Heart right ventricle (tissue), 16 donors: Measurements from ENCODE around the gene MT1F. TPM values are rescaled to one million over a fixed set of nuclear protein-coding genes. Genes with fewer than 3 reads are reported as not detected.

Experiments used
- ATAC-seq, 8 donors: fragments of 200-7000 bp; cut with Tn5 transposase; one replicate each; pipeline ENCODE4 v1.9.1; 2020; ENCODE audit warnings: mild to moderate bottlenecking in 8 of 8, moderate library complexity in 8 of 8, moderate number of reproducible peaks in 1 of 8
- DNase-seq, 2 donors: peaks; one replicate each; pipeline ENCODE4 v3.0.0-alpha.2; 2020
- H3K27ac ChIP-seq, 10 donors: fragments of 200-600 bp; sonication (generic) in 2 of 10; one replicate each; pipeline versions ENCODE4 v1.5.0 to v1.8.0; 2020 to 2022; ENCODE audit warnings: mild to moderate bottlenecking in 3 of 10
- H3K27me3 ChIP-seq, 7 donors: fragments of 200-600 bp; one replicate each; pipeline ENCODE4 v1.8.0; 2021 to 2022; ENCODE audit warnings: mild to moderate bottlenecking in 2 of 7
- H3K36me3 ChIP-seq, 9 donors: fragments of 200-600 bp; sonication (generic) in 1 of 9; one replicate each; pipeline versions ENCODE4 v1.5.0 to v1.8.0; 2020 to 2022; ENCODE audit warnings: mild to moderate bottlenecking in 2 of 9
- H3K4me1 ChIP-seq, 9 donors: fragments of 200-600 bp; sonication (generic) in 1 of 9; one replicate each; pipeline versions ENCODE4 v1.5.0 to v1.8.0; 2020 to 2022; ENCODE audit warnings: mild to moderate bottlenecking in 4 of 9
- H3K4me3 ChIP-seq, 10 donors: fragments of 200-600 bp; sonication (generic) in 2 of 10; one replicate each; pipeline versions ENCODE4 v1.5.0 to v1.8.0; 2020 to 2022; ENCODE audit warnings: mild to moderate bottlenecking in 7 of 10, moderate library complexity in 2 of 10
- H3K9me3 ChIP-seq, 11 donors: fragments of 200-600 bp in 10 of 11; sonication (generic) in 2 of 11; one replicate each; pipeline versions ENCODE4 v1.5.0 to v1.8.0; 2013 to 2022; ENCODE audit warnings: mild to moderate bottlenecking in 2 of 11, control low read depth in 1 of 11, moderate library complexity in 1 of 11
- WGBS, 2 donors: extraction: QIAGEN DNeasy Blood & Tissue Kit; methylation state at CpG; one replicate each; pipeline ENCODE4 v1.1.7; 2013; ENCODE audit warnings: inconsistent platforms in 1 of 2; 5-methylcytosine and 5-hydroxymethylcytosine counted together
- intact Hi-C, 10 donors: fragments of 100-400 bp; cut with DNase I; formaldehyde crosslinking; loops; one replicate each; pipeline versions ENCODE4 v1.11.1 to v1.14.2; 2022
- long read RNA-seq, 3 donors: library from polyadenylated mRNA; unstranded; transcript quantifications; one replicate each; pipeline ENCODE4 v2.0.0, GENCODE V29; 2020 to 2021
- polyA plus RNA-seq, 2 donors: library from polyadenylated mRNA; stranded (reverse); fragments of 200-250 nt; gene quantifications; one replicate each; pipeline ENCODE4 v1.2.3, GENCODE V29; 2013
- total RNA-seq, 10 donors: library from RNA; stranded (reverse); fragmentation: NEBNext Ultra II Directional in 3 of 10; extraction: Animal tissue kit (Norgen Biotek cat#: 25700) in 3 of 10; gene quantifications; one replicate each; pipeline versions ENCODE4 v1.2.1 to v1.2.4, GENCODE V29; 2021 to 2023
- TF ChIP-seq, protein P1 (sequence below), 9 donors: fragments of 200-600 bp; sonication (generic) in 2 of 9; IDR thresholded peaks; one replicate each; pipeline versions ENCODE4 v1.5.0 to v1.8.0; 2021 to 2022; ENCODE audit warnings: antibody characterized with exemption in 9 of 9, mild to moderate bottlenecking in 5 of 9, moderate library complexity in 1 of 9
- donor health status: Arrhythmogenic right ventricular cardiomyopathy.
- donor health status: ischemic (EF 13 %, LVEDD 7.1; RV severe dilation, severe dysfunction).
- donor health status: healthy with polysubstance abuse.
- donor health status: DM: no; HTN: yes; CAD: no.
- donor health status: DM: no; HTN: no; CAD: no.
- donor health status: ischemic (EF 25% LVEDD 6.9; RV normal size, moderate dysfunction).
- donor health status: ischemic (EF 25% LVEDD 5.7; RV mildly dilated, moderate dysfunction).
- donor health status: healthy.
- donor health status: DM: yes; HTN: yes; CAD: no.
- donor health status: Ischemic cardiomyopathy.
- donor health status: ischemic (EF 35%, LVEDD 5.7; RV mildly dilated, moderate dysfunction).
- donor health status: nonischemic (EF 11% LVEDD 7.7; RV severe dilation, severe dysfunction).
- donor health status: DM: yes; HTN: yes; CAD: no.
- donor health status: PGD.
- donor health status: ischemic (EF 29% LVEDD 5.4; RV normal size, mild dysfunction).
- donor health status: nonischemic (EF 23%, LVEDD 6.1; RV moderate dilation, normal function).

MT1F gene
- total RNA-seq (1 to 10 TPM in 9 of 10 donors, under 1 TPM in 1; 0.98 to 7.7 (median 2.4) TPM), polyA plus RNA-seq (1 to 10 TPM; 2.0 to 2.4 TPM)
- long read RNA-seq, donor 1, partial matches to known transcripts, result 0 of 1 reads
- long read RNA-seq, donor 1, other reads (novel, unspliced or antisense), result 0 of 1 reads
- long read RNA-seq, donor 2, result 0 reads
- long read RNA-seq, donor 3, result 0 reads

DNA sequence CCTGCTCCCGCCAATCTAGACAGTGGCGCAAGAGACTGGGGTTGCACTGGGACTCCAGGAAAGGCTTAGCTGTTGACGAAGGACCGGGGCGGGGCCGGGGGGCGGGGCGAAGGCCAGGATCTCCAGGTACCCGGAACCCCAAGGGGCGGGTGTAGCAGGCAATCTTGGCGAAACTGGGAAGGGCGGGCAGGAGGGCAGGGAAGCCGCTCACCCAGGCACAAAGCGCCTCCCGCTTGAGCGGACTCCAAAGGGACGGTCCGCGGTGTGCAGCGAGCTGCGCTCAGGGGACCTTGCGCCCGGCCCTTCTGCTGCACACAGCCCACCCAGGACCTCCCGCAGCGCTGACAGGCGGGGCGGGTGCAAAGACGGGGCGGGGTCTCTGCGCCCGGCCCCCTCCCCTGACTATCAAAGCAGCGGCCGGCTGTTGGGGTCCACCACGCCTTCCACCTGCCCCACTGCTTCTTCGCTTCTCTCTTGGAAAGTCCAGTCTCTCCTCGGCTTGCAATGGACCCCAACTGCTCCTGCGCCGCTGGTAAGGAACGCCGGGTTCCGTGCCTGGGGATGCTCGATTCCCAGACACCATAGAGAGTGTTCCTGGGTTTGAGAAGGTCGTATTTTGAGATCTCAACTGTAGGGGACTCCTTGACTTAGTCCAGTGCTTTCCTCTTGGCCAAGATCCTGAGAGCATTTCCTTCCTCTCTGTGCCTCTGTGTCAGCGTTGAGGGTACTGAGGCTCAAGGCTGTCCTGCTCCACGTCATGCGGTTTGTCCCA is at the start of gene MT1F:
MT1F (plus strand) TSS at position 405 of the 772 bp plus-strand sequence; CDS start at position 505, 100 bp downstream.
- Histone ChIP-seq H3K27me3 (peaks cover 0 to 41% (median 22%) of the 10 kb centered on the region in 7 donors), H3K36me3 (no peaks in the 10 kb centered on the region), H3K4me1 (peaks cover 0 to 24% (median 14%) of the 10 kb centered on the region in 9 donors), H3K4me3 (peak within 1 kb of the TSS; percentile 44 to 75 (median 62)), H3K27ac (peak within 1 kb of the TSS in 5 of 10 donors; percentile 2 to 88 (median 40)), H3K9me3 (no peaks in the 10 kb centered on the region)
- 1 to 2% methylated on average over 46 of the region's 46 CpGs for WGBS, 2 donors
- DNase-seq, result peak; percentile 59 to 73
- TF ChIP-seq, protein P1, sequence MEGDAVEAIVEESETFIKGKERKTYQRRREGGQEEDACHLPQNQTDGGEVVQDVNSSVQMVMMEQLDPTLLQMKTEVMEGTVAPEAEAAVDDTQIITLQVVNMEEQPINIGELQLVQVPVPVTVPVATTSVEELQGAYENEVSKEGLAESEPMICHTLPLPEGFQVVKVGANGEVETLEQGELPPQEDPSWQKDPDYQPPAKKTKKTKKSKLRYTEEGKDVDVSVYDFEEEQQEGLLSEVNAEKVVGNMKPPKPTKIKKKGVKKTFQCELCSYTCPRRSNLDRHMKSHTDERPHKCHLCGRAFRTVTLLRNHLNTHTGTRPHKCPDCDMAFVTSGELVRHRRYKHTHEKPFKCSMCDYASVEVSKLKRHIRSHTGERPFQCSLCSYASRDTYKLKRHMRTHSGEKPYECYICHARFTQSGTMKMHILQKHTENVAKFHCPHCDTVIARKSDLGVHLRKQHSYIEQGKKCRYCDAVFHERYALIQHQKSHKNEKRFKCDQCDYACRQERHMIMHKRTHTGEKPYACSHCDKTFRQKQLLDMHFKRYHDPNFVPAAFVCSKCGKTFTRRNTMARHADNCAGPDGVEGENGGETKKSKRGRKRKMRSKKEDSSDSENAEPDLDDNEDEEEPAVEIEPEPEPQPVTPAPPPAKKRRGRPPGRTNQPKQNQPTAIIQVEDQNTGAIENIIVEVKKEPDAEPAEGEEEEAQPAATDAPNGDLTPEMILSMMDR (IDR thresholded peaks at IDR 0.05), result no peak
- peak; percentile 73 to 91 (median 83) for ATAC-seq
- intact Hi-C loops, result loop anchor here in 1 of 10 donors (1.0 kb wide), 1 partner anchor 32 kb away; no protein-coding TSS in a partner anchor

- H3K4me1 ChIP-seq, result peaks cover 25 to 68% (median 60%) of the 10 kb centered on the region in 9 donors
- ATAC-seq (peak; percentile 78 to 89 (median 87)), DNase-seq (peak; percentile 94 to 96)
- no peaks in the 10 kb centered on the region for H3K9me3 ChIP-seq
- H3K4me3 ChIP-seq, result peak within 1 kb of the TSS; percentile 52 to 78 (median 72)
- WGBS, 2 donors, result 4 to 6% methylated on average over 59 to 62 of the region's 62 CpGs
- intact Hi-C loops, result loop anchor here in 7 of 10 donors (1.0 to 5.0 kb wide), 6 partner anchors 17 to 75 kb away; partner anchors contain the start of genes MT1X (in 6 of the 7) and MT1E (in 1 of the 7)
- H3K27ac ChIP-seq, result peak within 1 kb of the TSS; percentile 84 to 99 (median 93)
- H3K36me3 ChIP-seq, result no peaks in the 10 kb centered on the region
- H3K27me3 ChIP-seq, result no peaks in the 10 kb centered on the region
- TF ChIP-seq, protein P1 (IDR thresholded peaks at IDR 0.05), result peak in 1 of 9 donors; percentile 6
Observed at GRCh38 chr16:56608043-56608875, 49.5 kb upstream of the MT1F start, which contains the start of gene MT2A. Gene MT2A, plus strand, starts transcription at chr16:56608584. Its CDS starts 72 bp downstream, at chr16:56608656.

DNA sequence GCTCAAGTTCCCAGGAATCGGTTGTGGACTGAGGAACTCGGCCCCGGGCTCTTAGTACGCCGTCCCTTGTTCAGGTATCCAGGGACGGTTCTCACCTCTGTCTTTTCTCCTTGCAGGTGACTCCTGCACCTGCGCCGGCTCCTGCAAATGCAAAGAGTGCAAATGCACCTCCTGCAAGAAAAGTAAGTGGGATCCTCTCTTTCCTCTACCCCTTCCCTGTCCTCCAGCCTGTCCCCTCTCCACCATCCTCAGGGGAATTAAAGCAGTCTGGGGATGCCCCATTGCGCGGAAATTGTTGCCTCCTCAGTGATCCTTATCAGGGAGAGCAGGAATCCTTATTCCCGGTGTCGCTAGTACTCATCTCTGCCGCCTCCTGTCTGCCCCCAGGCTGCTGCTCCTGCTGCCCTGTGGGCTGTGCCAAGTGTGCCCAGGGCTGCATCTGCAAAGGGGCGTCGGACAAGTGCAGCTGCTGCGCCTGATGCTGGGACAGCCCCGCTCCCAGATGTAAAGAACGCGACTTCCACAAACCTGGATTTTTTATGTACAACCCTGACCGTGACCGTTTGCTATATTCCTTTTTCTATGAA is 48.8 kb upstream of the MT1F start:
- Histone ChIP-seq H3K4me1 (peaks cover 25 to 68% (median 60%) of the 10 kb centered on the region in 9 donors), H3K36me3 (no peaks in the 10 kb centered on the region), H3K27me3 (no peaks in the 10 kb centered on the region), H3K4me3 (peak overlapping the region; percentile 52 to 78 (median 72)), H3K9me3 (no peaks in the 10 kb centered on the region), H3K27ac (peak overlapping the region; percentile 84 to 99 (median 93))
- intact Hi-C loops, result loop anchor here in 7 of 10 donors (1.0 to 5.0 kb wide), 6 partner anchors 16 to 74 kb away; partner anchors contain the start of genes MT1X (in 6 of the 7) and MT1E (in 1 of the 7)
- 2 to 9% methylated on average over 21 of the region's 21 CpGs for WGBS, 2 donors
- no peak for DNase-seq
- ATAC-seq, result peak in 1 of 8 donors; percentile 6
- TF ChIP-seq, protein P1 (IDR thresholded peaks at IDR 0.05), result peak in 3 of 9 donors; percentile 25 to 30 (median 29)
